HEK293 (cell line): Measurements from ENCODE around the gene BEST2.
A peak's percentile ranks its signal among the peaks of the same experiment; 100 is the strongest.

Experiments used
- CTCF ChIA-PET: fragments of 350-600 bp; formaldehyde crosslinking; extraction: SDS; loops from one replicate; lab custom pipeline; 2021; ENCODE audit warnings: antibody characterized with exemption; lab: Yijun Ruan, JAX
- POLR2A ChIA-PET: fragments of 300-600 bp; formaldehyde crosslinking; extraction: SDS; loops from one replicate; lab custom pipeline; 2020; ENCODE audit warnings: antibody characterized with exemption, inconsistent platforms; lab: Yijun Ruan, JAX
- H3K27ac ChIP-seq: fragments of 200-500 bp; sonication (Bioruptor generic); 2 replicates; pipeline ENCODE4 v1.5.1; 2014; ENCODE audit warnings: low read depth, low read length, control low read depth, inconsistent platforms; ENCODE audit errors: extremely low read depth
- H3K36me3 ChIP-seq, 2 experiments: fragments of 200-500 bp in 1 of 2; sonication (Bioruptor generic) in 1 of 2; 1 replicate in 1 of 2; 2 replicates in 1 of 2; pipeline ENCODE4 v1.5.1; 2014 to 2017; ENCODE audit warnings: inconsistent platforms in 2 of 2, low read length in 2 of 2; ENCODE audit not compliant: control insufficient read depth in 2 of 2, insufficient read depth in 1 of 2
- H3K4me1 ChIP-seq: fragments of 200-500 bp; sonication (Bioruptor generic); 2 replicates; pipeline ENCODE4 v1.5.1; 2014; ENCODE audit warnings: mild to moderate bottlenecking, low read length, inconsistent platforms; ENCODE audit not compliant: control insufficient read depth, insufficient read depth
- H3K4me3 ChIP-seq: 2 replicates; pipeline ENCODE4 v1.5.1; 2011; ENCODE audit warnings: low read depth, mild to moderate bottlenecking, control low read depth, low read length, moderate library complexity
- H3K9me3 ChIP-seq: fragments of 200-500 bp; sonication (Bioruptor generic); 2 replicates; pipeline ENCODE4 v1.5.1; 2014; ENCODE audit warnings: low read depth, low read length, inconsistent platforms; ENCODE audit not compliant: control insufficient read depth, insufficient read depth
- EGR2 ChIP-seq: fragments of 450-650 bp; formaldehyde crosslinking; IDR thresholded peaks from 2 replicates; pipeline ENCODE4 v1.5.1; 2016; ENCODE audit warnings: low read depth, missing biosample characterization, missing genetic modification characterization
- GLIS1 ChIP-seq: fragments of 450-650 bp; formaldehyde crosslinking; IDR thresholded peaks from 2 replicates; pipeline ENCODE4 v1.5.1; 2016; ENCODE audit warnings: missing biosample characterization, missing genetic modification characterization
- KLF1 ChIP-seq: fragments of 450-650 bp; formaldehyde crosslinking; IDR thresholded peaks from 2 replicates; pipeline ENCODE4 v1.5.1; 2016; ENCODE audit warnings: missing biosample characterization, missing genetic modification characterization
- KLF17 ChIP-seq: fragments of 450-650 bp; formaldehyde crosslinking; IDR thresholded peaks from 2 replicates; pipeline ENCODE4 v1.5.1; 2016; ENCODE audit warnings: missing biosample characterization, missing genetic modification characterization
- KLF8 ChIP-seq: fragments of 450-650 bp; formaldehyde crosslinking; IDR thresholded peaks from 2 replicates; pipeline ENCODE4 v1.5.1; 2016; ENCODE audit warnings: missing biosample characterization, missing genetic modification characterization
- KLF9 ChIP-seq: fragments of 450-650 bp; formaldehyde crosslinking; IDR thresholded peaks from 2 replicates; pipeline ENCODE4 v1.5.1; 2016; ENCODE audit warnings: missing biosample characterization, missing genetic modification characterization, low read depth
- OSR2 ChIP-seq: fragments of 450-650 bp; formaldehyde crosslinking; IDR thresholded peaks from 2 replicates; pipeline ENCODE4 v1.5.1; 2016; ENCODE audit warnings: missing biosample characterization, missing genetic modification characterization
- SALL2 ChIP-seq: fragments of 450-650 bp; formaldehyde crosslinking; IDR thresholded peaks from 2 replicates; pipeline ENCODE4 v1.5.0; 2017; ENCODE audit warnings: missing biosample characterization, mild to moderate bottlenecking, missing genetic modification characterization, borderline replicate concordance
- SCRT2 ChIP-seq: fragments of 450-650 bp; formaldehyde crosslinking; IDR thresholded peaks from 2 replicates; pipeline ENCODE4 v1.5.1; 2016; ENCODE audit warnings: missing biosample characterization, missing genetic modification characterization
- SP2 ChIP-seq: fragments of 450-650 bp; formaldehyde crosslinking; IDR thresholded peaks from 2 replicates; pipeline ENCODE4 v1.5.1; 2016; ENCODE audit warnings: missing biosample characterization, missing genetic modification characterization
- ZBTB20 ChIP-seq: fragments of 450-650 bp; formaldehyde crosslinking; IDR thresholded peaks from 2 replicates; pipeline ENCODE4 v1.5.1; 2016; ENCODE audit warnings: missing biosample characterization, missing genetic modification characterization
- ZBTB48 ChIP-seq: fragments of 450-650 bp; formaldehyde crosslinking; IDR thresholded peaks from 2 replicates; pipeline ENCODE4 v1.5.1; 2016; ENCODE audit warnings: missing biosample characterization, missing genetic modification characterization
- ZEB2 ChIP-seq: fragments of 450-650 bp; formaldehyde crosslinking; IDR thresholded peaks from 2 replicates; pipeline ENCODE4 v1.5.1; 2016; ENCODE audit warnings: missing biosample characterization, missing genetic modification characterization
- ZFHX2 ChIP-seq: fragments of 450-650 bp; formaldehyde crosslinking; conservative IDR thresholded peaks from 2 replicates; pipeline ENCODE4 v1.5.1; 2016; ENCODE audit warnings: missing biosample characterization, missing genetic modification characterization
- ZNF121 ChIP-seq: fragments of 450-650 bp; formaldehyde crosslinking; IDR thresholded peaks from 2 replicates; pipeline ENCODE4 v1.5.1; 2016; ENCODE audit warnings: missing biosample characterization, missing genetic modification characterization
- ZNF16 ChIP-seq: fragments of 450-650 bp; formaldehyde crosslinking; IDR thresholded peaks from 2 replicates; pipeline ENCODE4 v1.5.1; 2016; ENCODE audit warnings: low read depth, missing biosample characterization, missing genetic modification characterization
- ZNF184 ChIP-seq: fragments of 450-650 bp; IDR thresholded peaks from 2 replicates; pipeline ENCODE4 v1.5.1; 2018; ENCODE audit warnings: missing biosample characterization, mild to moderate bottlenecking, missing genetic modification characterization
- ZNF510 ChIP-seq: fragments of 450-650 bp; formaldehyde crosslinking; IDR thresholded peaks from 2 replicates; pipeline ENCODE4 v1.5.1; 2018; ENCODE audit warnings: mild to moderate bottlenecking, missing genetic modification characterization, missing biosample characterization; ENCODE audit not compliant: insufficient replicate concordance
- ZNF529 ChIP-seq: fragments of 450-650 bp; formaldehyde crosslinking; IDR thresholded peaks from 2 replicates; pipeline ENCODE4 v1.5.1; 2017; ENCODE audit warnings: missing genetic modification characterization, missing biosample characterization; ENCODE audit not compliant: insufficient replicate concordance
- ZNF600 ChIP-seq: fragments of 450-650 bp; formaldehyde crosslinking; IDR thresholded peaks from 2 replicates; pipeline ENCODE4 v1.5.1; 2016; ENCODE audit warnings: missing biosample characterization, missing genetic modification characterization
- ZNF629 ChIP-seq: fragments of 450-650 bp; formaldehyde crosslinking; IDR thresholded peaks from 2 replicates; pipeline ENCODE4 v1.5.1; 2017; ENCODE audit warnings: missing biosample characterization, missing genetic modification characterization
- ZNF747 ChIP-seq: fragments of 450-650 bp; formaldehyde crosslinking; IDR thresholded peaks from 2 replicates; pipeline ENCODE4 v1.5.1; 2016; ENCODE audit warnings: missing biosample characterization, missing genetic modification characterization
- ZXDB ChIP-seq: fragments of 450-650 bp; formaldehyde crosslinking; IDR thresholded peaks from 2 replicates; pipeline ENCODE4 v1.5.1; 2016; ENCODE audit warnings: missing biosample characterization, missing genetic modification characterization
- TF ChIP-seq, protein P1 (sequence below): fragments of 450-650 bp; formaldehyde crosslinking; optimal IDR thresholded peaks from 2 replicates; pipeline ENCODE3; 2016; ENCODE audit warnings: missing biosample characterization, mild to moderate bottlenecking, missing genetic modification characterization

BEST2 gene

GRCh38 chr19:12715929-12716328 lies 35.7 kb upstream of the BEST2 start:
- Histone ChIP-seq H3K36me3 (peaks cover 49 to 93% of the 10 kb centered on the region in 2 experiments), H3K27ac (no peak overlapping the region), H3K4me3 (no peak overlapping the region), H3K4me1 (no peaks in the 10 kb centered on the region), H3K9me3 (no peaks in the 10 kb centered on the region)
- peak; percentile 93 for TF ChIP-seq ZNF121 (tag by site-specific recombination)
- no peak for TF ChIP-seq ZFHX2
- CTCF ChIA-PET, result interaction anchor here (0.8 to 3.4 kb wide), 7 partner anchors 18 to 84 kb away, joined by 3 to 15 read pairs (median 5); no protein-coding TSS in a partner anchor
- POLR2A ChIA-PET, result no interaction called here

- Histone ChIP-seq H3K4me3 (peak overlapping the region; percentile 79), H3K9me3 (no peaks in the 10 kb centered on the region), H3K36me3 (peaks cover 28 to 53% of the 10 kb centered on the region in 2 experiments), H3K27ac (peak overlapping the region; percentile 97), H3K4me1 (no peaks in the 10 kb centered on the region)
- CTCF ChIA-PET, result interaction anchor here (0.6 to 1.4 kb wide), 8 partner anchors 28 to 78 kb away, joined by 3 to 5 read pairs (median 4); no protein-coding TSS in a partner anchor
- POLR2A ChIA-PET, result interaction anchor here (0.5 to 5.1 kb wide), 2 partner anchors 11 to 15 kb away, joined by 5 to 89 read pairs; partner anchors contain the start of genes GET3 and TRIR
- no peak for TF ChIP-seq ZNF629 (tag by site-specific recombination)
- TF ChIP-seq ZNF121 (tag by site-specific recombination), result peak; percentile 92
- TF ChIP-seq KLF9 (tag by site-specific recombination), result no peak
Measured at GRCh38 chr19:12720296-12720695, 31.3 kb upstream of the BEST2 start.

DNA sequence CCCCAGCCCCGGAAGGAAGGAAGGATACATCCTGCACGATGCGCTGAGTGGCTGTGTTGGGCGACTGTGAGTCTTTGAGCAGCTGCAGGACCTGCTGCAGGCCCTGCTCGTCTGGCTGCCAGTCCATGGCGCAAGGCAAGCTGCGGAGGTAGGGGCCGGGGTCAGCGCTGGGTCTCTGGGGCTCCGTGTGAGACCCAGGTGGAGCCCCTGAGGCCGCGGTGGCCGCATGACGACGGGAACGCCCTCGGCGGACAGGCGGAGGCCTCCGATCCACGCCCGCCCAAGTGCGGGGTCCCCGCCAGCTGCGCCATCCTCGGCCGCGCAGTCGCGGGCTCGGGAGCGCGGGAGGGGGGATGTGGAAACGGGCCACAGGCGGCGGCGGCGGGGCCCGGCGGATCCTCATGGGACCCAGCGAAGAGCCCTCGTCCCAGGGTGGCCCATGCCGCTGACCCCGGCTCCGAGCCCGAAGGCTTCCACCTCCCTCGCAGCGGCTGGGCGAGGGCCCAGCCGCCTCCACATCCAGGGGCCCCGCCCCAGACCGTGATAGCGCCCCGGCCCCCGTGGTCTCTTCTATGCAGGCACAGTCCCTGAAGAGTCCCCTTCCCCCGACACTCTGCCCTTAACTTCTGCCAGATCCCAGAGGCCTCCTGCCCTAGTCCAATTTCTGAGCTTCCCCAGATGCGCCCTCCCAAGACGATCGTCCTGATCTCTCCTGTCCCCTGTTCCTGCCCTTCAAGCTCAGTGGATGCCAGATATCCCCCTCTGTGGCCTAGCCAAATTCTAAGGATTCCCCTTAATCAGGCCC lies 30.5 kb upstream of the BEST2 start:
- POLR2A ChIA-PET, result interaction anchor here (0.5 to 5.1 kb wide), 6 partner anchors 11 to 88 kb away, joined by 3 to 89 read pairs (median 4); partner anchors contain the start of genes GET3, JUNB and TRIR
- peaks cover 27 to 45% of the 10 kb centered on the region in 2 experiments for H3K36me3 ChIP-seq

More for the DNA sequence above, 30.5 kb upstream of the BEST2 start:
- peak overlapping the region; percentile 79 for H3K4me3 ChIP-seq
- no peaks in the 10 kb centered on the region for H3K4me1 ChIP-seq
- TF ChIP-seq ZNF747, result no peak
- TF ChIP-seq SALL2 (tag by site-specific recombination), result no peak
- TF ChIP-seq KLF17 (tag by site-specific recombination), result peak; percentile 52
- TF ChIP-seq ZNF184 (tag by site-specific recombination), result no peak
- no peak for TF ChIP-seq KLF8
- TF ChIP-seq GLIS1 (tag by site-specific recombination), result peak; percentile 12; the same call in 1 of the 2 replicates
- peak; percentile 31; the same call in 1 of the 2 replicates for TF ChIP-seq EGR2 (tag by site-specific recombination)
- peak; percentile 18; the same call in 1 of the 2 replicates for TF ChIP-seq KLF9 (tag by site-specific recombination)
- TF ChIP-seq KLF1 (tag by site-specific recombination), result peak; percentile 55
- TF ChIP-seq OSR2 (tag by site-specific recombination), result no peak
- no peak for TF ChIP-seq SCRT2 (tag by site-specific recombination)
- TF ChIP-seq ZFHX2, result peak; percentile 61; the same call in 1 of the 2 replicates
- TF ChIP-seq ZBTB48 (tag by site-specific recombination), result peak; percentile 42; the same call in 1 of the 2 replicates
- TF ChIP-seq ZXDB (tag by site-specific recombination), result peak; percentile 19; the same call in 1 of the 2 replicates
- TF ChIP-seq ZBTB20, result peak; percentile 77
- TF ChIP-seq, protein P1, sequence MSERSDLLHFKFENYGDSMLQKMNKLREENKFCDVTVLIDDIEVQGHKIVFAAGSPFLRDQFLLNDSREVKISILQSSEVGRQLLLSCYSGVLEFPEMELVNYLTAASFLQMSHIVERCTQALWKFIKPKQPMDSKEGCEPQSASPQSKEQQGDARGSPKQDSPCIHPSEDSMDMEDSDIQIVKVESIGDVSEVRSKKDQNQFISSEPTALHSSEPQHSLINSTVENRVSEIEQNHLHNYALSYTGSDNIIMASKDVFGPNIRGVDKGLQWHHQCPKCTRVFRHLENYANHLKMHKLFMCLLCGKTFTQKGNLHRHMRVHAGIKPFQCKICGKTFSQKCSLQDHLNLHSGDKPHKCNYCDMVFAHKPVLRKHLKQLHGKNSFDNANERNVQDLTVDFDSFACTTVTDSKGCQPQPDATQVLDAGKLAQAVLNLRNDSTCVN (tag by site-specific recombination), result peak; percentile 92
- TF ChIP-seq SP2, result peak; percentile 12; the same call in 1 of the 2 replicates
- peak; percentile 12; the same call in 1 of the 2 replicates for TF ChIP-seq ZEB2 (tag by site-specific recombination)
- peak; percentile 55 for TF ChIP-seq ZNF600 (tag by site-specific recombination)
- TF ChIP-seq ZNF529 (tag by site-specific recombination), result no peak
- TF ChIP-seq ZNF510 (tag by site-specific recombination), result no peak
- TF ChIP-seq ZNF16 (tag by site-specific recombination), result no peak
- CTCF ChIA-PET, result interaction anchor here (0.6 to 3.3 kb wide), 7 partner anchors 12 to 338 kb away, joined by 3 to 19 read pairs (median 4); partner anchors contain the start of gene TRIR
- H3K9me3 ChIP-seq, result no peaks in the 10 kb centered on the region
- H3K27ac ChIP-seq, result peak overlapping the region; percentile 97
